ENCODE results near the gene MAPRE3. TPM values are rescaled to one million over a fixed set of nuclear protein-coding genes. Genes with fewer than 3 reads are reported as not detected.

The MAPRE3 gene
- total RNA-seq, 2 experiments from 2014 or later, result 3.2 to 4.1 TPM

DNA sequence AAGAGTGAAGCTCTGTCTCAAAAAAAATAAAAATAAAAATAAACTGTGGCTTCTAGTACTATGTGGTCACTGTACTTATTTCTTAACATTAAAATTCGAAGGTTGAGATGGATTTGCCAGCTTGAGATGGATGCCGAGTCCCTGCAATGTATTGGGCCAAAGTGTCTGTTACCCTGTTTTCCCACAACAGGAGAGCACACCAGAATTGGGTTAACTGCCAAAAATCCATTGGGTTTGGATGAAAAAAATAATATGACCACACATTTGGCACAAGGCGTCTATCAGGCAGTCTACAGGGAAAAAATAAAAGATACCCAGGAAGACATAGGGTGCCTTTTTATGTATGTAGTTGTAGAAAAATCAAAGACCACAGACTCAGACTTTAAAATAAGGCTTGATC is 19.2 kb upstream of the MAPRE3 start:
- intact Hi-C loops (cut with DNase I, micrococcal nuclease), result no loop called here
- DNase-seq (no peak), ATAC-seq (no peak)
- Mint-ChIP-seq H3K36me3 (ENCODE audit: low read depth) (no peaks in the 10 kb centered on the region), H3K9me3 (ENCODE audit: low read depth) (no peaks in the 10 kb centered on the region), H3K27me3 (peaks cover 15% of the 10 kb centered on the region), H3K27ac (no peak overlapping the region), H3K4me3 (no peak overlapping the region), H3K4me1 (no peaks in the 10 kb centered on the region)
- ChIA-PET POLR2A (interaction anchor here (0.6 kb wide), 1 partner anchor 282 kb away, joined by 6 read pairs; no protein-coding TSS in a partner anchor), CTCF (interaction anchor here (0.6 to 1.8 kb wide), 4 partner anchors 10 to 105 kb away, joined by 3 to 4 read pairs (median 4); no protein-coding TSS in a partner anchor)

- H3K36me3 Mint-ChIP-seq (ENCODE audit: low read depth), result no peaks in the 10 kb centered on the region
- ATAC-seq (no peak), DNase-seq (no peak)
- H3K27ac Mint-ChIP-seq, result no peak overlapping the region
- H3K4me3 Mint-ChIP-seq, result no peak overlapping the region
- H3K27me3 Mint-ChIP-seq, result peaks cover 19% of the 10 kb centered on the region
- H3K9me3 Mint-ChIP-seq (ENCODE audit: low read depth), result no peaks in the 10 kb centered on the region
- CTCF ChIA-PET, result interaction anchor here (0.6 to 3.5 kb wide), 5 partner anchors 10 to 205 kb away, joined by 3 to 26 read pairs (median 3); no protein-coding TSS in a partner anchor
- POLR2A ChIA-PET, result no interaction called here
- intact Hi-C loops (cut with DNase I, micrococcal nuclease), result no loop called here
- no peaks in the 10 kb centered on the region for H3K4me1 Mint-ChIP-seq
Observed at GRCh38 chr2:26952374-26952773, 18.1 kb upstream of the MAPRE3 start.

- no peaks in the 10 kb centered on the region for H3K4me1 Mint-ChIP-seq
- no peak for DNase-seq
- intact Hi-C loops (cut with DNase I, micrococcal nuclease), result no loop called here
- peaks cover 18% of the 10 kb centered on the region for H3K27me3 Mint-ChIP-seq
- H3K27ac Mint-ChIP-seq, result no peak overlapping the region
- no peak for ATAC-seq
- ChIA-PET CTCF (interaction anchor here (1.6 to 10.7 kb wide), 3 partner anchors 13 to 349 kb away, joined by 4 to 129 read pairs (median 26); no protein-coding TSS in a partner anchor), POLR2A (no interaction called here)
- no peaks in the 10 kb centered on the region for H3K9me3 Mint-ChIP-seq (ENCODE audit: low read depth)
- no peak overlapping the region for H3K4me3 Mint-ChIP-seq
- H3K36me3 Mint-ChIP-seq (ENCODE audit: low read depth), result no peaks in the 10 kb centered on the region
Observed at GRCh38 chr2:26954135-26954534, 16.3 kb upstream of the MAPRE3 start.

DNA sequence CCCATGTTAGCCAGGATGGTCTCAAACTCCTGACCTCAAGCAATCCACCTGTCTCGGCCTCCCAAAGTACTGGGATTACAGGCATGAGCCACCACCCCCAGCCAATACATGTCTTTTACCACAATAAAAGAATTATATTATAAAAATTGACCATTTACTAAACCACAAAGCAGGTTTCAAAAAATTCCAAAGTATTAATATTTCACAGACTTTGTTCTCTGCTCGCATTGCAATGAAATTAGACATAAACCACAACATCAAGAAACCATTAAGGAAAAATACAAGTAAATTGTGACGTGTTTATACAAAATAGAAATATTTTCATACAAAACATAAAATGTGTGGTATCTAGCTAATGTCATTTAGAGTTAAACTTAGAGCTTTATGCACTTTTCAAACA is 13.4 kb upstream of the MAPRE3 start:
- intact Hi-C loops (cut with DNase I, micrococcal nuclease), result no loop called here
- H3K27me3 Mint-ChIP-seq, result peaks cover 27% of the 10 kb centered on the region
- no peaks in the 10 kb centered on the region for H3K9me3 Mint-ChIP-seq (ENCODE audit: low read depth)
- DNase-seq, result no peak
- no peaks in the 10 kb centered on the region for H3K4me1 Mint-ChIP-seq
- H3K4me3 Mint-ChIP-seq, result no peak overlapping the region
- POLR2A ChIA-PET, result no interaction called here
- H3K27ac Mint-ChIP-seq, result no peak overlapping the region
- no peak for ATAC-seq
- H3K36me3 Mint-ChIP-seq (ENCODE audit: low read depth), result no peaks in the 10 kb centered on the region
- CTCF ChIA-PET, result interaction anchor here (0.7 to 10.7 kb wide), 4 partner anchors 10 to 346 kb away, joined by 3 to 129 read pairs (median 4); no protein-coding TSS in a partner anchor

- ChIA-PET POLR2A (no interaction called here), CTCF (interaction anchor here (1.3 to 10.7 kb wide), 3 partner anchors 15 to 345 kb away, joined by 3 to 129 read pairs (median 6); no protein-coding TSS in a partner anchor)
- H3K27me3 Mint-ChIP-seq, result peaks cover 28% of the 10 kb centered on the region
- H3K9me3 Mint-ChIP-seq (ENCODE audit: low read depth), result no peaks in the 10 kb centered on the region
- H3K4me1 Mint-ChIP-seq, result no peaks in the 10 kb centered on the region
- no peak overlapping the region for H3K4me3 Mint-ChIP-seq
- DNase-seq, result no peak
- no peaks in the 10 kb centered on the region for H3K36me3 Mint-ChIP-seq (ENCODE audit: low read depth)
- no peak overlapping the region for H3K27ac Mint-ChIP-seq
- ATAC-seq, result no peak
- intact Hi-C loops (cut with DNase I, micrococcal nuclease), result no loop called here
Observed at GRCh38 chr2:26957534-26957933, 12.9 kb upstream of the MAPRE3 start.

DNA sequence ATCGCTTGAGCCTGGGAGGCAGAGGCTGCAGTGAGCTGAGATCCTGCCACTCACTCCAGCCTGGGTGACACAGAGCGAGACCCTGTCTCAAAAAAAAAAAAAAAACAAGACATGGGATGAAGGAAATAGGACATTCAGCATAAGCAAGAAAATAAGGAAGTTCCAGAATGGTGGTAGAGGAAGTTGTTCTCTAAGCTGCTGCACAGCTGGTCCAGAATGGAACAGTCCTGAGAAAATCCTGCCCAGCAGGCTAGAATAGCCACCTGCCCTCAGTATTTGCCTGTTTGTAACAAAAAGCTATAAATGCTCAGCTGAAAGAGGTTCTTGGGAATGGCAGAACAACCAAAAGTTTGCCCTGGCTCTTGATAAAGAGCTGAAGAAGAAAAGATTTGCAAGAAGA is 11.1 kb upstream of the MAPRE3 start:
- ATAC-seq, result no peak
- POLR2A ChIA-PET, result interaction anchor here (0.6 to 1.0 kb wide), 2 partner anchors 9 to 11 kb away, joined by 4 to 9 read pairs; partner anchors contain the start of gene MAPRE3

DNA sequence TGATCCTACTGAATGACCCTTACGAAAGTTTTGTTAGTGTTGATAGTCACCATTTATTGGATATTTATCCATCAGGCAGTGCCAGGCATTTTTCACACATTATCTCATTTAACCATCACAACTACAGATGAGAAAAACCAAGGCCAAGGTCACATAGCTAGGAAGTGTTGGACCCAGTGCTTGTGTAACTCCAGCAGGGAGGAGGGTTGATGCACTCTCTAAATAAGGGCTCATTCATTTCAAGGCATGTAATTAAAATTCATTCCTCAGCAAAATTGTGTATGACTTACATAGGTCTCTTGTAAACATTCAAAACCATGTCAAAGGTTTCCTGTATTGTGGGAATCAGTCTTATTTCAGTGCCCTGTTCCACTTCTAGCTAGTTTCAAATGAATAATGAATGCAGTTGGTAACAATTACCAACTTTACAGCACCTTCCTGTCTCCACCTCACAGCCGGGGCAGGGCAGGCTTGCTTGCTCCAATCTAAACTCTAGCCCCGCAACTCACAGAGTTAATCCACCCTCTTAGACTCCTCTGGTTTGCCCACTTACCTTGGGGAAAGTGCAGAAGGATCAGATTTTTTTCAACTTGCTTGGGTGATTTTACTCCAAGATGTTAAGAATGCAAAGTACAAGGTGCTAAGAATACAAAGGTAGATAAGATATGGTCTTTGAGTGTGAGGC is 5.8 kb upstream of the MAPRE3 start:
- ChIA-PET CTCF (interaction anchor here (0.6 to 10.7 kb wide), 8 partner anchors 9 to 495 kb away, joined by 3 to 129 read pairs (median 4); no protein-coding TSS in a partner anchor), POLR2A (no interaction called here)
- no peaks in the 10 kb centered on the region for H3K9me3 Mint-ChIP-seq (ENCODE audit: low read depth)
- intact Hi-C loops (cut with DNase I, micrococcal nuclease), result loop anchor here (5.0 kb wide), 4 partner anchors 123 to 338 kb away; partner anchors contain the start of gene KHK (in 1 of the 2)
- DNase-seq (no peak), ATAC-seq (no peak)
- H3K27me3 Mint-ChIP-seq, result peaks cover 28% of the 10 kb centered on the region
- H3K4me3 Mint-ChIP-seq, result no peak overlapping the region
- H3K4me1 Mint-ChIP-seq, result peaks cover 5% of the 10 kb centered on the region
- no peaks in the 10 kb centered on the region for H3K36me3 Mint-ChIP-seq (ENCODE audit: low read depth)
- H3K27ac Mint-ChIP-seq, result no peak overlapping the region

More for the DNA sequence above, 11.1 kb upstream of the MAPRE3 start:
- intact Hi-C loops (cut with DNase I, micrococcal nuclease), result no loop called here
- H3K9me3 Mint-ChIP-seq (ENCODE audit: low read depth), result no peaks in the 10 kb centered on the region
- DNase-seq, result no peak
- H3K27ac Mint-ChIP-seq, result no peak overlapping the region
- CTCF ChIA-PET, result interaction anchor here (0.6 to 10.7 kb wide), 13 partner anchors 9 to 344 kb away, joined by 3 to 129 read pairs (median 3); no protein-coding TSS in a partner anchor
- no peak overlapping the region for H3K4me3 Mint-ChIP-seq
- no peaks in the 10 kb centered on the region for H3K36me3 Mint-ChIP-seq (ENCODE audit: low read depth)
- H3K27me3 Mint-ChIP-seq, result peaks cover 27% of the 10 kb centered on the region
- no peaks in the 10 kb centered on the region for H3K4me1 Mint-ChIP-seq

- Mint-ChIP-seq H3K27ac (no peak overlapping the region), H3K4me3 (no peak overlapping the region), H3K27me3 (peaks cover 16% of the 10 kb centered on the region), H3K4me1 (peaks cover 15% of the 10 kb centered on the region), H3K9me3 (ENCODE audit: low read depth) (no peaks in the 10 kb centered on the region), H3K36me3 (ENCODE audit: low read depth) (no peaks in the 10 kb centered on the region)
- DNase-seq, result no peak
- POLR2A ChIA-PET, result interaction anchor here (1.2 kb wide), 1 partner anchor 9 kb away, joined by 9 read pairs; no protein-coding TSS in a partner anchor
- no peak for ATAC-seq
- intact Hi-C loops (cut with DNase I, micrococcal nuclease), result no loop called here
- CTCF ChIA-PET, result interaction anchor here (0.9 to 2.5 kb wide), 3 partner anchors 8 to 97 kb away, joined by 3 to 8 read pairs (median 3); no protein-coding TSS in a partner anchor
Observed at GRCh38 chr2:26968001-26968400, 2.4 kb upstream of the MAPRE3 start.

- intact Hi-C loops (cut with DNase I, micrococcal nuclease), result no loop called here
- H3K27me3 Mint-ChIP-seq, result peaks cover 15% of the 10 kb centered on the region
- CTCF ChIA-PET, result interaction anchor here (0.6 to 2.5 kb wide), 7 partner anchors 8 to 186 kb away, joined by 3 to 13 read pairs (median 3); partner anchors contain the start of gene TMEM214
- H3K27ac Mint-ChIP-seq, result no peak overlapping the region
- peaks cover 15% of the 10 kb centered on the region for H3K4me1 Mint-ChIP-seq
- POLR2A ChIA-PET, result interaction anchor here (0.6 kb wide), 1 partner anchor 572 kb away, joined by 3 read pairs; no protein-coding TSS in a partner anchor
- no peaks in the 10 kb centered on the region for H3K9me3 Mint-ChIP-seq (ENCODE audit: low read depth)
- ATAC-seq (no peak), DNase-seq (no peak)
- peak overlapping the region; percentile 27 for H3K4me3 Mint-ChIP-seq
- no peaks in the 10 kb centered on the region for H3K36me3 Mint-ChIP-seq (ENCODE audit: low read depth)
Observed at GRCh38 chr2:26969077-26969844, 1.2 kb upstream of the MAPRE3 start.

DNA sequence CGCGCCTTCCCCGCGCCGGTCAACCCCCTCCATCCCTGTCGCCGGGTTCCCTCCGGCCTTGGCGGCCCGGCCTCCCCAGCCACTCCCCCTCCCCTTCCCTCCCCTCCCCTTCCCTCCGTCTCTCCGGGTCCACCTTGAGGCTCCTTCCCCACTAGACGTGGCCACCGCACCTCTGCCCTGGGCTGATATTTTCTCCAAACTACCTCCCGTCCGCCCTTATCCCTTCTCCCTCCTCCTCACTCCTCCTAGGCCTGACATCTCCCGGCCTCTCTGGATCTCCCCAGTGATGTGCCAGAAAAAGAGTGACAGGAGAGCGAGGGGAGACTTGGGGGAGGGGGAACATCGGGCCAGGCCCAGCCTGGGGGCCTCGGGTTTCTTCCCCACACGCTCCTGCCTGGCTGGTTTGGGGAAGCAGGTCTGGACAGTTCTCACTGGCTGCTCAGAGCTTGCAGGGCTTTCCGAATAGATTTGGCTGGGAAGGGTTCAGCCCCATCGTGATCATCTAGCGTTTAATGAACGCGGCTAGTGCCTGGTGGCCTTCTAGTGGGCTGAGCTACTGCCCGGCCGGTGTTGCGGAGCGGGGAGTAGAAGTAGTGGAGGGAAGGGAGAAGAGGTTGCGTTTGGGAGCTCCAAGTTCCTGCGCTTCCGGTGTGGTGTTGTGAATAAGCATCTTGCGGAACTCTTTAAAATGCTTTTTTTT is 641 bp downstream of the MAPRE3 start:
- DNase-seq (peak; percentile 18), ATAC-seq (peak; percentile 31)
- ChIA-PET POLR2A (no interaction called here), CTCF (interaction anchor here (0.7 to 2.9 kb wide), 4 partner anchors 9 to 727 kb away, joined by 3 to 15 read pairs (median 4); no protein-coding TSS in a partner anchor)
- intact Hi-C loops (cut with DNase I, micrococcal nuclease), result loop anchor here in 1 of 2 experiments (1.0 kb wide), 8 partner anchors 61 to 438 kb away; partner anchors contain the start of genes ATRAID, KHK, OST4 and PPM1G
- Mint-ChIP-seq H3K36me3 (ENCODE audit: low read depth) (no peaks in the 10 kb centered on the region), H3K9me3 (ENCODE audit: low read depth) (no peaks in the 10 kb centered on the region), H3K27me3 (peaks cover 11% of the 10 kb centered on the region), H3K4me3 (peak overlapping the region; percentile 72), H3K27ac (no peak overlapping the region), H3K4me1 (peaks cover 15% of the 10 kb centered on the region)

All from activated CD4-positive, alpha-beta T cell treated with anti-CD3 and anti-CD28 coated beads for 36 hours (primary cell).